ENCODE data around the gene PITPNM3. TPM values are rescaled to one million over a fixed set of nuclear protein-coding genes. Genes with fewer than 3 reads are reported as not detected.
A peak's percentile ranks its signal among the peaks of the same experiment; 100 is the strongest.

The PITPNM3 gene
- total and polyA plus RNA-seq, 12 donors: 0.12 to 0.70 (median 0.33) TPM

DNA sequence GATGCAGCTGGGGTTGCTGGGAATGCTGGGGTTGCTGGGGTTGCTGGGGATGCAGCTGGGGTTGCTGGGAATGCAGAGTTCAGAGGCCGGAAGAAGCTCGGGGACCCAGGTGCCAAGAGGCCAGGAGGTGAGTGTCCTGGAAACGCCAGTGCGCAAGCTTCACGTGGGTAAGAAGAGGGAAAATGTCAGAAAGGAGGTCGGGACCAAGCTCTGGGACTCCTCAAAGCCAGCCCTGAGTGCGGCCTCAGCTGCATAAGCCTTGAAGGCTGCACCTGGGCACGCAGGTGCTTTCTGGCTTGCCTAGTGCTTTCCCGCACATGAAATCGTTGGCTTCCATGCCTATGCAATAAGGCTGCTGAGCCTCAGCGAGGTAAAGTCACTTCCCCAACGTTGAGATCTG lies 48.3 kb downstream of the PITPNM3 start:
- H3K9me3 ChIP-seq: no peaks in the 10 kb centered on the region
- no peak for TF ChIP-seq CTCF (IDR thresholded peaks at IDR 0.05)
- WGBS, 2 donors: 82 to 88% methylated on average over 12 of the region's 12 CpGs
- no peak overlapping the region for H3K4me3 ChIP-seq
- intact Hi-C loops (cut with DNase I): no loop called here
- H3K27ac ChIP-seq: no peak overlapping the region
- DNase-seq: no peak
- H3K4me1 ChIP-seq: no peaks in the 10 kb centered on the region
- no peaks in the 10 kb centered on the region for H3K36me3 ChIP-seq
- ATAC-seq: no peak
- H3K27me3 ChIP-seq: peaks cover 0 to 31% (median 16%) of the 10 kb centered on the region in 7 donors

DNA sequence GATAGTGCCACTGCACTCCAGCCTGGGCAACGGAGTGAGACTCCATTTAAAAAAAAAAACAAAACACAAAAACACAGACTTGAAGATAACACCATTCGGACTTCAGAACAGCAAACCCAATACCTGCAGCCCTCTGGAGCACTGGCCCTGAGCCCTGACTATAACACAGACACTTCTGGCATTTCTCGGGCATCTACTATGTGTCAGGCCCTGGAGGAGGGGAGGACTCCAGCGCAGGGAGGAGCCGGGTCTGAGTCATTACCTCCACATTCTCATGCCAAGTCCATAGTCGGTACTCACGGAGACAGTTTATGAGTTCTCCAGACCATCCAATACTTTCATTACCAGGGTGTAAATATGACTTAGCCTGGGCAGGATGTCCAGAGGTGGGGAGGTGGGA lies 48.8 kb downstream of the PITPNM3 start:
- intact Hi-C loops (cut with DNase I): no loop called here
- H3K27me3 ChIP-seq: peaks cover 0 to 31% (median 16%) of the 10 kb centered on the region in 7 donors
- ATAC-seq: peak in 3 of 8 donors; percentile 30 to 43 (median 41)
- no peaks in the 10 kb centered on the region for H3K36me3 ChIP-seq
- H3K9me3 ChIP-seq: no peaks in the 10 kb centered on the region
- H3K4me1 ChIP-seq: no peaks in the 10 kb centered on the region
- TF ChIP-seq CTCF (IDR thresholded peaks at IDR 0.05): no peak
- DNase-seq: no peak
- no peak overlapping the region for H3K27ac ChIP-seq
- no peak overlapping the region for H3K4me3 ChIP-seq
- WGBS, 2 donors: 62 to 70% methylated on average over 7 of the region's 7 CpGs

DNA sequence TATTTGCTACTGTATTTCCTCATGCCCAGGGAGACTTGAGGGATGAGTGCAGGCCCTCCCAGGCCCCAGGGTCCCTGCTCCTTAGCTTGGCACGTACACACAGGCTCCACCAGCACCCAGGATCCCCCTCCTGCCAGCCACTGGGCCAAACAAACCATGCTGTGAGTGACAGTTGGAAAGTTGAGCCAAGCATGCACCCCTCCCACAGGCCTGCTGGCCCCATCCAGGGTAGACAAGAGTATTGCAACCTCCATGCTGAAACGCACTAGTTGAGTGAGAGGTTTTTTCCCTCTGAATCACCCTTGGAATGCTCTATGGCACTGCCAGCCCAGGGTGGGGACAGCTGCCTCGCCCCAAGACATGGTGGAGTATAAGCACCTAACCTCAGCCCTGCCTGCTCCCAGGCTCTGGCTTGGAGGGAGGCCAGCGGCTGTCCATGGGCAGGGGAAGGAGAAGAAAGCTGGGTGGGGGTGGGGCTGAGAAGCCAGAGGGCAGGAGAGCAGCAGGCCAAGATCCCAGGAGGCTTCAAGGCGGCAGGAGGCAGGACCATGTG lies 49.6 kb downstream of the PITPNM3 start:
- no peak overlapping the region for H3K27ac ChIP-seq
- WGBS, 2 donors: 70 to 71% methylated on average over 5 of the region's 5 CpGs
- no peaks in the 10 kb centered on the region for H3K9me3 ChIP-seq
- no peaks in the 10 kb centered on the region for H3K36me3 ChIP-seq
- peaks cover 0 to 28% (median 16%) of the 10 kb centered on the region in 7 donors for H3K27me3 ChIP-seq
- H3K4me3 ChIP-seq: no peak overlapping the region
- ATAC-seq (no peak), DNase-seq (no peak)
- H3K4me1 ChIP-seq: no peaks in the 10 kb centered on the region
- intact Hi-C loops (cut with DNase I): no loop called here
- TF ChIP-seq CTCF (IDR thresholded peaks at IDR 0.05): no peak

DNA sequence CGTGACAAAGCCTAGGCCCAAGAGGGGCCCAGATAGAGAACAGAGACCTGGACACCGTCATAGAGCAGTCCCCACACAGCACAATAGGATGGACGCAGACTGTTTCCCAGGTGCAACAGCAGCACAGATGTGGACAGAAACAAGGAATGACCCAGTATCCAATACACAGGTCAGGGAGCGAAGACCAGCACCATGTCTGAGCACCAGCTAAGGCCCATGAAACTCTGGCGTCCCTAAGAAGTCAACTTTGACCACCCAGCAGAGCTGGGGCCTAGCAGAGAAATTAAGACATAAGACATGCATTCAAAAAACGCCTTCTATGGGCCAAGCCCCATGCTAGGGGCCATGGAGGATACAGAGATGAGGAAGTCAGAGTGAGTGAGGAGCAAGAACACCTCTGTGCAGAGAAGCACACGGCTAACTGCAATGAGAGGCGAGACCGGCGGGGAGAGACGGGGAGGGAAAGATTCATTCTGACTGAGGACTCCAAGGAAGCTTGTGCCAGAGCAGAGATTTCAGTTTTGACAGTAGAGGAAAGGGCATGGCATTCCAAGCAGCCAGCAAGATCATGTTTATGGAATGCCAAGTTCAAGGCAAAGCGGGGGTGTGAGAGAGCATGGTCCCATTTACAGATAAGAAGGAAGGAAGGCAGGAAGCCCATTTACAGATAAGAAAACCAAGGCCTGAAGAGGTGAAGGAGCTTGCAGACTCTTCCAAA lies 50.8 kb downstream of the PITPNM3 start:
- TF ChIP-seq CTCF (IDR thresholded peaks at IDR 0.05): no peak
- no peak overlapping the region for H3K27ac ChIP-seq
- no peaks in the 10 kb centered on the region for H3K36me3 ChIP-seq
- peaks cover 0 to 23% (median 10%) of the 10 kb centered on the region in 7 donors for H3K27me3 ChIP-seq
- intact Hi-C loops (cut with DNase I): no loop called here
- 75 to 84% methylated on average over 12 of the region's 12 CpGs for WGBS, 2 donors
- ATAC-seq (no peak), DNase-seq (no peak)
- H3K4me1 ChIP-seq: no peaks in the 10 kb centered on the region
- no peaks in the 10 kb centered on the region for H3K9me3 ChIP-seq
- H3K4me3 ChIP-seq: no peak overlapping the region
